CD4-positive, CD25-positive, alpha-beta regulatory T cell (primary cell): ENCODE measurements around the gene THSD7B. TPM values are rescaled to one million over a fixed set of nuclear protein-coding genes. Genes with fewer than 3 reads are reported as not detected.

Experiments used
- ATAC-seq, 2 donors: fragments of 150-1000 bp; cut with Tn5 transposase; one replicate each; pipeline ENCODE4 v1.10.0; 2021; ENCODE audit warnings: low read depth in 2 of 2, moderate number of reproducible peaks in 2 of 2, moderate library complexity in 1 of 2
- DNase-seq, 3 donors: peaks; one replicate each; pipeline versions ENCODE4 v3.0.0 to v3.0.0-alpha.2; 2012 to 2022; ENCODE audit warnings: mixed read lengths in 1 of 3
- H3K27ac ChIP-seq: one replicate; pipeline ENCODE4 v1.7.0; 2013; ENCODE audit warnings: mild to moderate bottlenecking, low read length; ENCODE audit not compliant: insufficient read depth, poor library complexity, severe bottlenecking
- H3K27me3 ChIP-seq: one replicate; pipeline ENCODE4 v1.7.0; 2013; ENCODE audit warnings: low read length; ENCODE audit not compliant: control insufficient read depth, insufficient read depth
- H3K36me3 ChIP-seq: one replicate; pipeline ENCODE4 v1.7.0; 2013; ENCODE audit warnings: mild to moderate bottlenecking, low read length, moderate library complexity; ENCODE audit not compliant: control insufficient read depth, insufficient read depth
- H3K4me1 ChIP-seq: 2 replicates; pipeline ENCODE4 v1.7.0; 2013; ENCODE audit warnings: mild to moderate bottlenecking, low read length; ENCODE audit not compliant: insufficient read depth, control insufficient read depth, poor library complexity, severe bottlenecking
- H3K4me3 ChIP-seq: one replicate; pipeline ENCODE4 v1.7.0; 2013; ENCODE audit warnings: low read depth, mild to moderate bottlenecking, low read length, moderate library complexity
- H3K9me3 ChIP-seq, 2 experiments: 1 replicate in 1 of 2; 2 replicates in 1 of 2; pipeline ENCODE4 v1.7.0; 2013; ENCODE audit warnings: low read length in 2 of 2, mild to moderate bottlenecking in 1 of 2, moderate library complexity in 1 of 2; ENCODE audit not compliant: control insufficient read depth in 2 of 2
- H3K27ac Mint-ChIP-seq, 3 donors: one replicate each; pipeline ENCODE4 v1.8.0; 2020 to 2022; ENCODE audit warnings: mild to moderate bottlenecking in 3 of 3, mixed read lengths in 3 of 3, moderate library complexity in 2 of 3
- H3K27me3 Mint-ChIP-seq: one replicate; pipeline ENCODE4 v1.8.0; 2022; ENCODE audit warnings: mild to moderate bottlenecking, mixed read lengths
- H3K36me3 Mint-ChIP-seq: one replicate; pipeline ENCODE4 v1.8.0; 2020; ENCODE audit warnings: mixed read lengths
- H3K4me1 Mint-ChIP-seq, 4 donors: one replicate each; pipeline ENCODE4 v1.8.0; 2020 to 2022; ENCODE audit warnings: mixed read lengths in 4 of 4, mild to moderate bottlenecking in 1 of 4
- H3K4me3 Mint-ChIP-seq, 4 donors: one replicate each; pipeline ENCODE4 v1.8.0; 2020 to 2022; ENCODE audit warnings: mild to moderate bottlenecking in 4 of 4, mixed read lengths in 4 of 4, moderate library complexity in 3 of 4
- H3K9me3 Mint-ChIP-seq, 7 donors: one replicate each; pipeline ENCODE4 v1.8.0; 2020 to 2022; ENCODE audit warnings: mixed read lengths in 7 of 7, mild to moderate bottlenecking in 3 of 7, moderate library complexity in 2 of 7
- polyA plus RNA-seq, 4 donors: library from polyadenylated mRNA; unstranded; fragments of 300-500 nt; fragmentation: Illumina TruSeq; gene quantifications; one replicate each; pipeline ENCODE4 v1.2.3, GENCODE V29; 2021
- total RNA-seq: library from RNA; stranded (reverse); gene quantifications from one replicate; pipeline ENCODE4 v1.2.3, GENCODE V29; 2022

The THSD7B gene
- total and polyA plus RNA-seq, 5 donors from 2014 or later = not detected

DNA sequence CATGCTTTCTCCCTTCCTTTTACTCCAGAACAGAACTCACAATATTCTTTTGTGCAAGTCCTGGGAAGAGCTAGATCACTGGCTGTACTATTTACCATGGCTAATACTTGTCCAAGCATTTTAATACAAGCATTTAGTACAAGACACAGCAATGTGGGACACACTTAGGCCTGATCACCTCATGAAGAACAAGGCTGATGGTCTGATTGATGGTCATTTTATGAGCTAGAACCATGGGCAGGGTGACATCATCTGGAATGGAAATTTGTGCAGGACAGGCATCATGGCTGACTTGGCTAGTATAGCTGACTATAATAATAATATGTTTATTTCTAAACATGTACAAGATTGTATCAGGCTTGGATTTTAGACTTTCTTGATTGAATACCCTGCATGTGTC, 824.8 kb downstream of the THSD7B start:
- ATAC-seq = no peak
- H3K27ac Mint-ChIP-seq = no peak overlapping the region

DNA sequence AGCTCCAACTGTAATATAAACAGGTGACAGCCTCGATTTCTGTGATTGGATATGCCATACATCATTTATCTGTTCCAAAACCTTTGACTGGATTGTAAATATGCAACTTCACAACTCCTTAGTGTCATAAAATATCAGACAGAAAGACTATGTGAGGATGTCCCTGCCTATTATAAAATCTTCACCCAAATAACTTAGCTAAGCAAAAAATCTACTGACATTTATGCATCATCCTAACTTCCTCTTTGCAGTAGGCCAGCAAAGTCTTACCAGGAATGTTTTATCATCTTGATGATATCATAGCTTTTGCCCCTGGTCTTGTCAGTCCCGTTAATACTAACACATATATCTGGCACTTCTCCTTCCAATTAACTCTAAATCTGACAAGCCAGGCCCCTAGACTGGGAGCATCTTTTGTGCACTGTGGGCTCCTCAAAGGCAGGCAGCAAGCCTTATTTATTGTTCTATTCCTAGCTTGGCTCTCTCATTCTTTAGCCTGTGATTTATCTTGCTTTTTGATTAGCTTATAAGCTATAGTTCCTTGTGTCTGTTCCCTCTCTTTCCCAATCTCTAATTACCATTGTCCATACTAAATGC, 842.5 kb downstream of the THSD7B start:
- DNase-seq (no peak), ATAC-seq (no peak)
- H3K36me3 ChIP-seq = no peaks in the 10 kb centered on the region
- no peak overlapping the region for H3K27ac Mint-ChIP-seq
- H3K27me3 ChIP-seq = no peaks in the 10 kb centered on the region
- H3K4me1 ChIP-seq = no peaks in the 10 kb centered on the region
- no peaks in the 10 kb centered on the region for H3K4me1 Mint-ChIP-seq
- no peaks in the 10 kb centered on the region for H3K27me3 Mint-ChIP-seq
- H3K27ac ChIP-seq = no peak overlapping the region
- peaks cover 0 to 7% (median 2%) of the 10 kb centered on the region in 7 donors for H3K9me3 Mint-ChIP-seq
- H3K4me3 ChIP-seq = no peak overlapping the region
- H3K9me3 ChIP-seq = no peaks in the 10 kb centered on the region
- H3K4me3 Mint-ChIP-seq = no peak overlapping the region
- H3K36me3 Mint-ChIP-seq = no peaks in the 10 kb centered on the region

More for the DNA sequence above, 824.8 kb downstream of the THSD7B start:
- no peaks in the 10 kb centered on the region for H3K36me3 ChIP-seq
- no peaks in the 10 kb centered on the region for H3K36me3 Mint-ChIP-seq
- no peaks in the 10 kb centered on the region for H3K27me3 Mint-ChIP-seq
- peaks cover 1 to 13% (median 4%) of the 10 kb centered on the region in 7 donors for H3K9me3 Mint-ChIP-seq
- no peaks in the 10 kb centered on the region for H3K27me3 ChIP-seq
- H3K4me1 Mint-ChIP-seq = no peaks in the 10 kb centered on the region
- no peak for DNase-seq
- H3K27ac ChIP-seq = no peak overlapping the region
- no peak overlapping the region for H3K4me3 ChIP-seq
- no peaks in the 10 kb centered on the region for H3K4me1 ChIP-seq
- H3K4me3 Mint-ChIP-seq = no peak overlapping the region
- no peaks in the 10 kb centered on the region for H3K9me3 ChIP-seq

- H3K4me1 Mint-ChIP-seq = no peaks in the 10 kb centered on the region
- ATAC-seq = no peak
Observed at GRCh38 chr2:137638932-137639331, 873.6 kb downstream of the THSD7B start.

DNA sequence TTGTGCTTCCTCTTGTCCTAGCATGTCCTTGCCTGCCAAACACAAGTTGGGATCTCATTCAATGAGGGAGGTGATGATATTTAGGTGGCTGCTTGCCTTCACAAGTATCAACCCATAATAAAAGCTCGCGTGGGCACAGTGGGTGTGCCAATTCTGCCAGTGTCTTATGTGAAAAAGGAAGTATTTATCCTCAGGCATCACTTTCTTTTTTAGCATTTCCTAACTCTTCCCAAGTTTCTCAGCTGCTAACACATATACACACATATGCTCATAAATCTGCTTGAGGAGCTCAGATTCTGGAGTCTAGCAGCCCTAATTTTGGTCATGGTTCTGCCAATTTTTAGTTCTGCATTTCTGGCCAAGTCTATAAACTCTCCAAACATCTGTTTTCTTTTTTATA, 879.4 kb downstream of the THSD7B start:
- Histone ChIP-seq H3K4me3 (no peak overlapping the region), H3K9me3 (no peaks in the 10 kb centered on the region), H3K27me3 (no peaks in the 10 kb centered on the region), H3K27ac (no peak overlapping the region), H3K36me3 (no peaks in the 10 kb centered on the region), H3K4me1 (no peaks in the 10 kb centered on the region)
- Mint-ChIP-seq H3K36me3 (no peaks in the 10 kb centered on the region), H3K4me1 (no peaks in the 10 kb centered on the region), H3K27me3 (no peaks in the 10 kb centered on the region), H3K9me3 (peaks cover 0 to 10% (median 5%) of the 10 kb centered on the region in 7 donors), H3K4me3 (no peak overlapping the region), H3K27ac (no peak overlapping the region)
- DNase-seq = no peak
- ATAC-seq = no peak

More at GRCh38 chr2:137638932-137639331, 873.6 kb downstream of the THSD7B start:
- Mint-ChIP-seq H3K9me3 (peaks cover 0 to 9% (median 6%) of the 10 kb centered on the region in 7 donors), H3K27ac (no peak overlapping the region), H3K4me3 (no peak overlapping the region), H3K27me3 (no peaks in the 10 kb centered on the region), H3K36me3 (no peaks in the 10 kb centered on the region)
- Histone ChIP-seq H3K27me3 (no peaks in the 10 kb centered on the region), H3K9me3 (no peaks in the 10 kb centered on the region), H3K4me3 (no peak overlapping the region), H3K36me3 (no peaks in the 10 kb centered on the region), H3K4me1 (no peaks in the 10 kb centered on the region), H3K27ac (no peak overlapping the region)
- DNase-seq = no peak

GRCh38 chr2:137654046-137654445, 888.7 kb downstream of the THSD7B start:
- no peaks in the 10 kb centered on the region for H3K4me1 Mint-ChIP-seq
- no peaks in the 10 kb centered on the region for H3K4me1 ChIP-seq
- no peak for DNase-seq
- ATAC-seq = no peak
- H3K27ac Mint-ChIP-seq = no peak overlapping the region
- no peaks in the 10 kb centered on the region for H3K36me3 Mint-ChIP-seq
- H3K4me3 Mint-ChIP-seq = no peak overlapping the region
- no peak overlapping the region for H3K4me3 ChIP-seq
- H3K27me3 ChIP-seq = no peaks in the 10 kb centered on the region
- peaks cover 0 to 8% (median 2%) of the 10 kb centered on the region in 7 donors for H3K9me3 Mint-ChIP-seq
- H3K27me3 Mint-ChIP-seq = no peaks in the 10 kb centered on the region
- H3K9me3 ChIP-seq = no peaks in the 10 kb centered on the region
- H3K27ac ChIP-seq = no peak overlapping the region
- H3K36me3 ChIP-seq = no peaks in the 10 kb centered on the region

DNA sequence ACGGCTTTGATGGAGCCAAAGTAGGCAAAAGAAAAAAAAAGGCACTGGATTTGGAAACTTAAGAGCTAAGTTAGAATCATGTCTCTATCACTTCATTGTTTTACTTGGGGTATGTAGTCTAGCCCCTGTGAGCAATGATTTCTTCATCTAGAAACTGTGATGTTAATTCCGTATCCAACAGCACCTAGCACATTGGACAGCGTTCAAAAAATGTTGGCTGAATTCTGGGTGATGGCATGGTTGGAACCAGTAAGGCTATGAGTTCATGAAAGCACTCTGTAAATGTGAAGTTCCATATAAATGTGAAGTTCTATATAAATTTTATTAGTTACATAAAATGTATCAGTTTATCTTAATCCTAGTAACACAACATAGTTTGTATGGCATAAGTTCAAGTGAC, 890.5 kb downstream of the THSD7B start:
- H3K4me1 Mint-ChIP-seq = no peaks in the 10 kb centered on the region
- Histone ChIP-seq H3K27me3 (no peaks in the 10 kb centered on the region), H3K4me1 (no peaks in the 10 kb centered on the region), H3K9me3 (no peaks in the 10 kb centered on the region), H3K36me3 (no peaks in the 10 kb centered on the region), H3K27ac (no peak overlapping the region), H3K4me3 (no peak overlapping the region)
- H3K27ac Mint-ChIP-seq = no peak overlapping the region
- DNase-seq (no peak), ATAC-seq (no peak)
- no peaks in the 10 kb centered on the region for H3K27me3 Mint-ChIP-seq
- no peak overlapping the region for H3K4me3 Mint-ChIP-seq
- H3K36me3 Mint-ChIP-seq = no peaks in the 10 kb centered on the region
- H3K9me3 Mint-ChIP-seq = peaks cover 0 to 6% (median 0%) of the 10 kb centered on the region in 7 donors

- Mint-ChIP-seq H3K27ac (no peak overlapping the region), H3K4me3 (no peak overlapping the region), H3K27me3 (no peaks in the 10 kb centered on the region), H3K9me3 (peaks cover 0 to 6% (median 2%) of the 10 kb centered on the region in 7 donors), H3K36me3 (no peaks in the 10 kb centered on the region), H3K4me1 (no peaks in the 10 kb centered on the region)
- H3K4me3 ChIP-seq = no peak overlapping the region
- ATAC-seq (no peak), DNase-seq (no peak)
- no peaks in the 10 kb centered on the region for H3K9me3 ChIP-seq
- no peaks in the 10 kb centered on the region for H3K36me3 ChIP-seq
- no peaks in the 10 kb centered on the region for H3K27me3 ChIP-seq
- no peak overlapping the region for H3K27ac ChIP-seq
- no peaks in the 10 kb centered on the region for H3K4me1 ChIP-seq
Observed at GRCh38 chr2:137658433-137658832, 893.1 kb downstream of the THSD7B start.

- no peaks in the 10 kb centered on the region for H3K27me3 ChIP-seq
- H3K36me3 ChIP-seq = no peaks in the 10 kb centered on the region
- H3K4me1 ChIP-seq = no peaks in the 10 kb centered on the region
- no peak overlapping the region for H3K4me3 ChIP-seq
- ATAC-seq (no peak), DNase-seq (no peak)
- H3K27ac Mint-ChIP-seq = no peak overlapping the region
- no peaks in the 10 kb centered on the region for H3K9me3 ChIP-seq
- H3K36me3 Mint-ChIP-seq = no peaks in the 10 kb centered on the region
- no peak overlapping the region for H3K4me3 Mint-ChIP-seq
- peaks cover 0 to 6% (median 2%) of the 10 kb centered on the region in 7 donors for H3K9me3 Mint-ChIP-seq
- no peak overlapping the region for H3K27ac ChIP-seq
- H3K27me3 Mint-ChIP-seq = no peaks in the 10 kb centered on the region
- H3K4me1 Mint-ChIP-seq = no peaks in the 10 kb centered on the region
Observed at GRCh38 chr2:137659616-137660015, 894.3 kb downstream of the THSD7B start.
